ENCODE results near the gene SLC9A8.
A peak's percentile ranks its signal among the peaks of the same experiment; 100 is the strongest.

The SLC9A8 gene

DNA sequence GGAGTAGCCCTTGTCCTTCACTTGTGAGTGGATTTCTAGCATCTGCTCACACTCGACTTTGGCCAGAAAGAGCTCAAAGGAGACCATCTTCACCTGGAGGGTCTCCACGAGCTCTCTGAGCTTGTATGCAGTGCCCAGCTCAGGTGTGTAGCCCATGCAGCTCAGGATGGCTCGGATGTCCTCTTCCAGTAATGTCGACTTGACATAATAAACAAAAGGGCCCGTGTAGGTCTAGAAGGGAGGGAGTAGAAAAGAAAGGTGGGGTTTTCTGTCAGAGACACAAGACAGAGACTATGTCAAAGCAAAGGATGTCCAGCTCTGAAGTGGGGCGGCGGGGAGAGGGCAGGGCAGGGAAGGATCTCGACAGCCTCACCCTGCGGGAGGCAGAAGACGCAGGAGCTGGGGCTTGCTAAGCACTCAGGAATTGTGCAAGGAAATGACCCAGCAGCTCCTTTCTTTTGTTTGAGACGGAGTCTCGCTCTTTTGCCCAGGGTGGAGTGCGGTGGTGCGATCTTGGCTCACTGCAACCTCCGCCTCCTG lies 94.1 kb downstream of the SLC9A8 start:
- TF ChIP-seq, protein P1, sequence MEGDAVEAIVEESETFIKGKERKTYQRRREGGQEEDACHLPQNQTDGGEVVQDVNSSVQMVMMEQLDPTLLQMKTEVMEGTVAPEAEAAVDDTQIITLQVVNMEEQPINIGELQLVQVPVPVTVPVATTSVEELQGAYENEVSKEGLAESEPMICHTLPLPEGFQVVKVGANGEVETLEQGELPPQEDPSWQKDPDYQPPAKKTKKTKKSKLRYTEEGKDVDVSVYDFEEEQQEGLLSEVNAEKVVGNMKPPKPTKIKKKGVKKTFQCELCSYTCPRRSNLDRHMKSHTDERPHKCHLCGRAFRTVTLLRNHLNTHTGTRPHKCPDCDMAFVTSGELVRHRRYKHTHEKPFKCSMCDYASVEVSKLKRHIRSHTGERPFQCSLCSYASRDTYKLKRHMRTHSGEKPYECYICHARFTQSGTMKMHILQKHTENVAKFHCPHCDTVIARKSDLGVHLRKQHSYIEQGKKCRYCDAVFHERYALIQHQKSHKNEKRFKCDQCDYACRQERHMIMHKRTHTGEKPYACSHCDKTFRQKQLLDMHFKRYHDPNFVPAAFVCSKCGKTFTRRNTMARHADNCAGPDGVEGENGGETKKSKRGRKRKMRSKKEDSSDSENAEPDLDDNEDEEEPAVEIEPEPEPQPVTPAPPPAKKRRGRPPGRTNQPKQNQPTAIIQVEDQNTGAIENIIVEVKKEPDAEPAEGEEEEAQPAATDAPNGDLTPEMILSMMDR (conservative IDR thresholded peaks at IDR 0.05): no peak
- no peak for TF ChIP-seq ZFX (IDR thresholded peaks at IDR 0.05)
- H3K27ac ChIP-seq: no peak overlapping the region

- TF ChIP-seq ZFX (IDR thresholded peaks at IDR 0.05): no peak
- TF ChIP-seq, protein P1 (conservative IDR thresholded peaks at IDR 0.05): no peak
- peak overlapping the region; percentile 45 for H3K27ac ChIP-seq
Measured at GRCh38 chr20:49907405-49908257, 95.0 kb downstream of the SLC9A8 start.

DNA sequence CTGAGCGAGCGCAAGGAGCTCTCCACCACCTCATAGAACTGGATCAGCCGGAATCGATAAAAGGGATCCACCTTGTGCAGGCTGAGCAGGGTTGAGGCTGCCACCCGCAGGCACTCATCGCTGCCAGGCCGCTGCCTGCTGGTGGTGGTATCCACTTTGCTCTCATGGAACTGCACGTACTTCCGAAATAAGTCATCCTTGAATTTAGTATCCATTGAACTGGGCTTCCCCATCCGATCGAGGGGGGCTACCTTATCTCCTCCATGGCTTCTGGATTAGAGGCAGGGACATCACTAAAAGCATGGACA lies 95.6 kb downstream of the SLC9A8 start:
- TF ChIP-seq, protein P1 (conservative IDR thresholded peaks at IDR 0.05): no peak
- no peak for TF ChIP-seq ZFX (IDR thresholded peaks at IDR 0.05)
- H3K27ac ChIP-seq: peak overlapping the region; percentile 45

DNA sequence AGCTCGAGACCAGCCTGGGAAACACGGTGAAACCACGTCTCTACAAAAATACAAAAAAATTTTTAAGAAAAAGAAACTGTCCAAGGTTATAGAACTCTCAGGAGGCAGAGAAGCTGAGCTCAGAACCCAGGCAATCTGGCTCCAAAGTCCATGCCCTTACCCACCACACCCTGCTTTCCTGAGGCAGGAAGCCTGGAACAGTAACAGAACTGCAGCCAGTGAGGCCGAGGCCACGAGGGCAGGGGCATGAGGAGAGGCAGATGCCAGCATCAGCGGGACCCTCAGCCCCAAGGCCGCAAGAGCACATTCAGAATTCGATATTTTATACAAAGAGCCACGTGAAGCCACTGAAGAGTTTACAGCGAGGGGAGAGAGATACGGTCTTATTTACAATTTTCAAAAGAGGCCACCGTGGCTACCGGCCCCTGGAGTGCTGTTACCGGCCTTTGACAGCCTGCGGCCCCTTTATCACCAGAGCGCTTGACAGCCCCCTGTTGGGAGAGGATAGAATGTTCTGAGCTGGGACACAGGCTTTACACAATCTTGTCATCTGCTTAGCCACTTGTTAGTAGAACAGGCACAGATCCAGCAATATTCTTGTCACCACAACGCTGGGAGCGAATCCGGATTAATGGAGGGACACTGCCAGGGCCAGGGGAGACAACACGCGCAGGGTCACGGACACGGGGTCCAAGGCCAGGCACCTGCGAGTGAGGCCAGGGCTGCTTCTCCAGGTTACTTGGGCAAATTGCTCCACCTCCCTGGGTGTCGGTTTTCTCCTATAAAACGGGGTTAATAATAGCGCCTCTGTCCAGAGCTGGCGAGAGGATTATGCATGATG lies 97.1 kb downstream of the SLC9A8 start:
- H3K27ac ChIP-seq: peak overlapping the region; percentile 8; the same call in 1 of the 2 replicates
- TF ChIP-seq, protein P1 (conservative IDR thresholded peaks at IDR 0.05): no peak; the same call in 1 of the 2 replicates
- TF ChIP-seq ZFX (IDR thresholded peaks at IDR 0.05): no peak

DNA sequence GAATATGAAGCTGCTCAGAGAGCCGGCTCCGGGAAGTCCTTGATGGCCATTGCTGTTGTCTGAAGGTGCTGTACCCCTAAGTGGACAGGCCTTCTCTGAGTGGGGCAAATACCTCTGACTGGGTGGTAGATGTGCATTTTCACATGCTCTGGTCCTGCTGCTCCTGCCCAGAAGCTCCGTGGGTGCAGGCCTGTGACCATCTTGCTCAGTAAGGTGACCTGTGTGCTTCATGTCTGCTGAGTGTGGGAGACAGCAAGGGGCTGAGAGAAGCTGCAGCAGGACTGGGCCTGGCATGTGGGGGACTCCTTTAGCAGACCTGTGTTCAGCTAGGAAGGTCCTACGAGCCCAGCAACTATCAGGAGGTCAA lies 97.7 kb downstream of the SLC9A8 start:
- H3K27ac ChIP-seq: peak overlapping the region; percentile 8; the same call in 1 of the 2 replicates
- TF ChIP-seq, protein P1 (conservative IDR thresholded peaks at IDR 0.05): no peak
- no peak for TF ChIP-seq ZFX (IDR thresholded peaks at IDR 0.05)

DNA sequence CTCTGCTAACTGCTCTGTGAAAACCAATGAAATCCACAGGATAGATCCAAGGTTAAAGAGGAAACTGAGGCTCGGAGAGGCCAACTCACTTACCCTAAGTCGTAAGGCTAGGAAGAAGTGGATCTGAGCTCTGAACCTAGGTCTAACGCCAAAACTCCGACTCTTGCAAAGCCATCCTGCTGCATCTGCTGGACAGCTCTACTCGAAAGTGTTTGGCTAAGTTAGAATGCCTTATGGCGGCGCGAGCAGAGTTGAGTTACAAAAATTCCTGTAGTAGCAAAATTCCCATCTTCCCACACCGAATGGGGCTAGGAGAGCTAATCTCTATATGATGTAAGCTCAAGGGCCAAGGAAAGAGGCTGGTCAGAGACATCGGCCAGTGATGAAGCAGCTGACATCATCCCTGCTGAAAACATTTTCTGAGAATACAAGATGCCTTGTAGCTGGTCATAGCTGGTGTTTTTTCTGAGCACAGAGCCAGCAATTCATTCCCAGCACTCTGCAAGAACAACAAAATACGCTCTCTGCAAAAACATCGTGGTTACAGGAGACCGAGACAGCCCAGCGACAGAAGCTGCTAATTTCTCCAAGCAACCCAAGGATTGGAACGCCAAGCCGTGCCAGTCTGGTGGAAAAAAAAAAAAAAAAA lies 100.9 kb downstream of the SLC9A8 start:
- TF ChIP-seq ZFX (IDR thresholded peaks at IDR 0.05): no peak
- TF ChIP-seq, protein P1 (conservative IDR thresholded peaks at IDR 0.05): no peak
- no peak overlapping the region for H3K27ac ChIP-seq
